Keratinocyte (primary cell): ENCODE measurements around the gene NUDC. TPM values are rescaled to one million over a fixed set of nuclear protein-coding genes. Genes with fewer than 3 reads are reported as not detected.

Source experiments
- DNase-seq: peaks from one replicate; pipeline ENCODE4 v3.0.0-alpha.2; 2011; ENCODE audit warnings: low read depth, missing footprints, low spot score
- FAIRE-seq: peaks from 2 replicates; lab custom pipeline; 2011; peaks lifted over from hg19 to GRCh38; lab: Jason Lieb, UNC
- H2AFZ ChIP-seq: 2 replicates; pipeline ENCODE4 v1.6.0; 2012; ENCODE audit warnings: low read length, control low read depth, inconsistent platforms; ENCODE audit not compliant: control insufficient read depth
- H3K27ac ChIP-seq: 2 replicates; pipeline ENCODE4 v1.5.1; 2011; ENCODE audit warnings: low read length; ENCODE audit not compliant: control insufficient read depth, insufficient read depth
- H3K27me3 ChIP-seq: 3 replicates; pipeline ENCODE4 v1.6.0; 2011; ENCODE audit warnings: low read length; ENCODE audit not compliant: control insufficient read depth, insufficient read depth; ENCODE audit errors: extremely low read depth
- H3K36me3 ChIP-seq, 2 experiments: 2 replicates in 1 of 2; 3 replicates in 1 of 2; pipeline ENCODE4 v1.5.1; 2011; ENCODE audit warnings: low read length in 2 of 2, mild to moderate bottlenecking in 1 of 2; ENCODE audit not compliant: control insufficient read depth in 2 of 2, insufficient read depth in 2 of 2; ENCODE audit errors: extremely low read depth in 1 of 2
- H3K4me1 ChIP-seq: 3 replicates; pipeline ENCODE4 v1.5.1; 2011; ENCODE audit warnings: low read length; ENCODE audit not compliant: control insufficient read depth, insufficient read depth; ENCODE audit errors: extremely low read depth
- H3K4me2 ChIP-seq: 3 replicates; pipeline ENCODE4 v1.6.0; 2011; ENCODE audit warnings: low read depth, low read length; ENCODE audit not compliant: control insufficient read depth, insufficient read depth; ENCODE audit errors: extremely low read depth
- H3K4me3 ChIP-seq, 3 experiments: fragments of 200-600 bp in 1 of 3; sonication (generic) in 1 of 3; 2 replicates in 2 of 3; 3 replicates in 1 of 3; pipeline ENCODE4 v1.5.1; 2011 to 2016; ENCODE audit warnings: low read length in 3 of 3, mild to moderate bottlenecking in 3 of 3, control low read depth in 2 of 3, inconsistent platforms in 1 of 3, low read depth in 1 of 3, mixed read lengths in 1 of 3, mixed run types in 1 of 3, moderate library complexity in 1 of 3; ENCODE audit not compliant: control insufficient read depth in 2 of 3, insufficient read depth in 2 of 3; ENCODE audit errors: extremely low read depth in 1 of 3
- H3K79me2 ChIP-seq: 2 replicates; pipeline ENCODE4 v1.6.0; 2012; ENCODE audit warnings: low read length; ENCODE audit not compliant: control insufficient read depth, insufficient read depth
- H3K9ac ChIP-seq: 3 replicates; pipeline ENCODE4 v1.6.0; 2011; ENCODE audit warnings: low read length; ENCODE audit not compliant: control insufficient read depth, insufficient read depth; ENCODE audit errors: extremely low read depth
- H3K9me1 ChIP-seq: 3 replicates; pipeline ENCODE4 v1.6.0; 2011; ENCODE audit warnings: low read length; ENCODE audit not compliant: control insufficient read depth, insufficient read depth; ENCODE audit errors: extremely low read depth
- H3K9me3 ChIP-seq: 2 replicates; pipeline ENCODE4 v1.5.1; 2012; ENCODE audit warnings: low read depth, low read length; ENCODE audit not compliant: control insufficient read depth
- H4K20me1 ChIP-seq: 3 replicates; pipeline ENCODE4 v1.6.0; 2011; ENCODE audit warnings: low read length; ENCODE audit not compliant: control insufficient read depth, insufficient read depth; ENCODE audit errors: extremely low read depth
- EZH2 ChIP-seq: IDR thresholded peaks from one replicate; pipeline ENCODE4 v1.6.1; 2012; ENCODE audit warnings: inconsistent platforms, mild to moderate bottlenecking, low read length, moderate library complexity
- dilution Hi-C: fragments of 300-500 bp; cut with MboI; formaldehyde crosslinking; loops from one replicate; pipeline ENCODE4 v1.7.0; 2020; ENCODE audit warnings: low sequenced_read_pairs; ENCODE audit not compliant: extremely low pct_ligation_motif_present
- polyA plus RNA-seq, 5 experiments: library from polyadenylated mRNA; depleted of rRNA in 3 of 5; stranded (reverse) in 3 of 5; stranded (forward) in 1 of 5; unstranded in 1 of 5; fragments of >200 nt; gene quantifications; 1 replicate in 1 of 5; 2 replicates in 3 of 5; 3 replicates in 1 of 5; pipeline versions ENCODE4 v1.2.1 to v1.2.3, GENCODE V29; 2011 to 2012; ENCODE audit warnings: missing spikeins in 2 of 5, low read depth in 1 of 5, low replicate concordance in 1 of 5
- TF ChIP-seq, protein P1 (sequence below), 3 experiments: IDR thresholded peaks in 1 of 3; conservative IDR thresholded peaks in 1 of 3; optimal IDR thresholded peaks in 1 of 3; 2 replicates in 2 of 3; 3 replicates in 1 of 3; pipeline versions ENCODE3 to v1.5.1; 2011; ENCODE audit warnings: low read length in 3 of 3, mild to moderate bottlenecking in 3 of 3, moderate library complexity in 2 of 3, control low read depth in 1 of 3, inconsistent platforms in 1 of 3; ENCODE audit not compliant: insufficient read depth in 2 of 3; ENCODE audit errors: extremely low read depth in 1 of 3

The NUDC gene
- polyA plus RNA-seq, 1 donor (not counting 4 experiments of a cell fraction or from before 2014, with no cell fraction given) = 57.3 TPM

GRCh38 chr1:26996024-26996423, 74.5 kb downstream of the NUDC start:
- DNase-seq = no peak
- Histone ChIP-seq H3K9me1 (peaks cover 2% of the 10 kb centered on the region), H3K36me3 (peaks cover 7 to 17% of the 10 kb centered on the region in 2 experiments), H3K4me3 (peak overlapping the region; percentile 80 to 83 (median 82)), H3K27me3 (no peaks in the 10 kb centered on the region), H3K79me2 (peaks cover 33% of the 10 kb centered on the region), H3K9me3 (no peaks in the 10 kb centered on the region), H3K27ac (peak overlapping the region; percentile 99), H3K9ac (peak overlapping the region; percentile 91), H3K4me1 (peaks cover 70% of the 10 kb centered on the region), H4K20me1 (no peaks in the 10 kb centered on the region), H3K4me2 (peak overlapping the region; percentile 84), H2AFZ (no peak overlapping the region)
- dilution Hi-C loops = no loop called here
- TF ChIP-seq, protein P1, sequence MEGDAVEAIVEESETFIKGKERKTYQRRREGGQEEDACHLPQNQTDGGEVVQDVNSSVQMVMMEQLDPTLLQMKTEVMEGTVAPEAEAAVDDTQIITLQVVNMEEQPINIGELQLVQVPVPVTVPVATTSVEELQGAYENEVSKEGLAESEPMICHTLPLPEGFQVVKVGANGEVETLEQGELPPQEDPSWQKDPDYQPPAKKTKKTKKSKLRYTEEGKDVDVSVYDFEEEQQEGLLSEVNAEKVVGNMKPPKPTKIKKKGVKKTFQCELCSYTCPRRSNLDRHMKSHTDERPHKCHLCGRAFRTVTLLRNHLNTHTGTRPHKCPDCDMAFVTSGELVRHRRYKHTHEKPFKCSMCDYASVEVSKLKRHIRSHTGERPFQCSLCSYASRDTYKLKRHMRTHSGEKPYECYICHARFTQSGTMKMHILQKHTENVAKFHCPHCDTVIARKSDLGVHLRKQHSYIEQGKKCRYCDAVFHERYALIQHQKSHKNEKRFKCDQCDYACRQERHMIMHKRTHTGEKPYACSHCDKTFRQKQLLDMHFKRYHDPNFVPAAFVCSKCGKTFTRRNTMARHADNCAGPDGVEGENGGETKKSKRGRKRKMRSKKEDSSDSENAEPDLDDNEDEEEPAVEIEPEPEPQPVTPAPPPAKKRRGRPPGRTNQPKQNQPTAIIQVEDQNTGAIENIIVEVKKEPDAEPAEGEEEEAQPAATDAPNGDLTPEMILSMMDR (optimal IDR thresholded peaks at IDR 0.05 in 1 of 3, IDR thresholded peaks at IDR 0.05 in 1 of 3, conservative IDR thresholded peaks at IDR 0.05 in 1 of 3; ENCODE audit: extremely low read depth in 1 of 3, insufficient read depth in 2 of 3, low read length in 3 of 3) = no peak
- TF ChIP-seq EZH2 = no peak
- FAIRE-seq = peak; percentile 100

Other genes with a start within 250 kb of the NUDC start
- 5.9 to 20.6 TPM (median 10.2 TPM) in 3 replicates for gene ARID1A, start 225.7 kb upstream of the NUDC start, polyA plus RNA-seq
- gene PIGV, start 133.8 kb upstream of the NUDC start, polyA plus RNA-seq = 14.2 to 21.1 TPM (median 15.9 TPM) in 3 replicates
- 18.1 to 32.0 TPM (median 22.6 TPM) in 3 replicates for gene ZDHHC18, start 95.1 kb upstream of the NUDC start, polyA plus RNA-seq
- gene SFN, start 58.6 kb upstream of the NUDC start, polyA plus RNA-seq = 1,394 to 2,602 TPM (median 2,333 TPM) in 3 replicates
- 31.9 to 43.7 TPM (median 37.2 TPM) in 3 replicates for gene GPN2, start 31.5 kb upstream of the NUDC start, polyA plus RNA-seq
- gene GPATCH3, start 21.3 kb upstream of the NUDC start, polyA plus RNA-seq = 5.7 to 7.3 TPM (median 7.1 TPM) in 3 replicates
- not detected in 3 replicates for gene NR0B2, start 7.8 kb upstream of the NUDC start, polyA plus RNA-seq
- gene KDF1, start 38.7 kb downstream of the NUDC start, polyA plus RNA-seq = 13.8 to 21.3 TPM (median 16.1 TPM) in 3 replicates
- gene TRNP1, start 71.9 kb downstream of the NUDC start, polyA plus RNA-seq = 130 to 166 TPM (median 164 TPM) in 3 replicates
- 26.5 to 50.8 TPM (median 36.6 TPM) in 3 replicates for gene TENT5B, start 91.1 kb downstream of the NUDC start, polyA plus RNA-seq
- gene SLC9A1, start 233.4 kb downstream of the NUDC start, polyA plus RNA-seq = 7.6 to 22.6 TPM (median 12.4 TPM) in 3 replicates